ENCODE results near the gene NLGN4Y.

The NLGN4Y gene

GRCh38 chrY:14628208-14628607, 103.9 kb downstream of the NLGN4Y start:
- no peaks in the 10 kb centered on the region for H3K36me3 ChIP-seq (ENCODE audit: control insufficient read depth, insufficient read depth, low read length)
- TF ChIP-seq CTCF (IDR thresholded peaks at IDR 0.05; ENCODE audit: insufficient read depth, low read length, poor library complexity, severe bottlenecking) = no peak
- DNase-seq (ENCODE audit: extremely low read depth, insufficient read length) = no peak
- no peaks in the 10 kb centered on the region for H3K27me3 ChIP-seq (replicated peaks; ENCODE audit: control insufficient read depth, insufficient read depth, low read length)
- no peak overlapping the region for H3K4me3 ChIP-seq (replicated peaks; ENCODE audit: low read depth, low read length)

GRCh38 chrY:14631676-14632075, 107.3 kb downstream of the NLGN4Y start:
- H3K36me3 ChIP-seq (ENCODE audit: control insufficient read depth, insufficient read depth, low read length) = no peaks in the 10 kb centered on the region
- no peak for TF ChIP-seq CTCF (IDR thresholded peaks at IDR 0.05; ENCODE audit: insufficient read depth, low read length, poor library complexity, severe bottlenecking)
- no peak overlapping the region for H3K4me3 ChIP-seq (replicated peaks; ENCODE audit: low read depth, low read length)
- H3K27me3 ChIP-seq (replicated peaks; ENCODE audit: control insufficient read depth, insufficient read depth, low read length) = no peaks in the 10 kb centered on the region
- DNase-seq (ENCODE audit: extremely low read depth, insufficient read length) = no peak

- Histone ChIP-seq H3K4me3 (replicated peaks; ENCODE audit: low read depth, low read length) (no peak overlapping the region), H3K36me3 (ENCODE audit: control insufficient read depth, insufficient read depth, low read length) (no peaks in the 10 kb centered on the region), H3K27me3 (replicated peaks; ENCODE audit: control insufficient read depth, insufficient read depth, low read length) (no peaks in the 10 kb centered on the region)
- no peak for TF ChIP-seq CTCF (IDR thresholded peaks at IDR 0.05; ENCODE audit: insufficient read depth, low read length, poor library complexity, severe bottlenecking)
- DNase-seq (ENCODE audit: extremely low read depth, insufficient read length) = no peak
Observed at GRCh38 chrY:14633718-14634117, 109.4 kb downstream of the NLGN4Y start.

- Histone ChIP-seq H3K27me3 (replicated peaks; ENCODE audit: control insufficient read depth, insufficient read depth, low read length) (no peaks in the 10 kb centered on the region), H3K4me3 (replicated peaks; ENCODE audit: low read depth, low read length) (no peak overlapping the region), H3K36me3 (ENCODE audit: control insufficient read depth, insufficient read depth, low read length) (no peaks in the 10 kb centered on the region)
- no peak for DNase-seq (ENCODE audit: extremely low read depth, insufficient read length)
- no peak for TF ChIP-seq CTCF (IDR thresholded peaks at IDR 0.05; ENCODE audit: insufficient read depth, low read length, poor library complexity, severe bottlenecking)
Observed at GRCh38 chrY:14634954-14635353, 110.6 kb downstream of the NLGN4Y start.

- Histone ChIP-seq H3K36me3 (ENCODE audit: control insufficient read depth, insufficient read depth, low read length) (no peaks in the 10 kb centered on the region), H3K4me3 (replicated peaks; ENCODE audit: low read depth, low read length) (no peak overlapping the region), H3K27me3 (replicated peaks; ENCODE audit: control insufficient read depth, insufficient read depth, low read length) (no peaks in the 10 kb centered on the region)
- TF ChIP-seq CTCF (IDR thresholded peaks at IDR 0.05; ENCODE audit: insufficient read depth, low read length, poor library complexity, severe bottlenecking) = no peak
- no peak for DNase-seq (ENCODE audit: extremely low read depth, insufficient read length)
Observed at GRCh38 chrY:14637551-14637950, 113.2 kb downstream of the NLGN4Y start.

- Histone ChIP-seq H3K27me3 (replicated peaks; ENCODE audit: control insufficient read depth, insufficient read depth, low read length) (no peaks in the 10 kb centered on the region), H3K4me3 (replicated peaks; ENCODE audit: low read depth, low read length) (no peak overlapping the region), H3K36me3 (ENCODE audit: control insufficient read depth, insufficient read depth, low read length) (no peaks in the 10 kb centered on the region)
- no peak for DNase-seq (ENCODE audit: extremely low read depth, insufficient read length)
- TF ChIP-seq CTCF (IDR thresholded peaks at IDR 0.05; ENCODE audit: insufficient read depth, low read length, poor library complexity, severe bottlenecking) = no peak
Observed at GRCh38 chrY:14641853-14642252, 117.5 kb downstream of the NLGN4Y start.

Measured in GM06990 (cell line).